Measurements from ENCODE around the gene SPATA4.

GRCh38 chr4:176210101-176210500, 14.7 kb upstream of the SPATA4 start:
- no peak for TF ChIP-seq CTCF (IDR thresholded peaks at IDR 0.05; ENCODE audit: low read depth, low read length)
- TF ChIP-seq, protein P1, sequence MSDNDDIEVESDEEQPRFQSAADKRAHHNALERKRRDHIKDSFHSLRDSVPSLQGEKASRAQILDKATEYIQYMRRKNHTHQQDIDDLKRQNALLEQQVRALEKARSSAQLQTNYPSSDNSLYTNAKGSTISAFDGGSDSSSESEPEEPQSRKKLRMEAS (IDR thresholded peaks at IDR 0.05; ENCODE audit: low read depth, low read length): no peak
- no peak for TF ChIP-seq MYC (IDR thresholded peaks at IDR 0.05; ENCODE audit: low read depth, low read length)
- no peak for TF ChIP-seq POLR2A (IDR thresholded peaks at IDR 0.05; ENCODE audit: extremely low read depth, insufficient read length)

Measured in NB4 (cell line).